Measurements from ENCODE around the gene UBE2G1. TPM values are rescaled to one million over a fixed set of nuclear protein-coding genes. Genes with fewer than 3 reads are reported as not detected.

Gene UBE2G1, protein sequence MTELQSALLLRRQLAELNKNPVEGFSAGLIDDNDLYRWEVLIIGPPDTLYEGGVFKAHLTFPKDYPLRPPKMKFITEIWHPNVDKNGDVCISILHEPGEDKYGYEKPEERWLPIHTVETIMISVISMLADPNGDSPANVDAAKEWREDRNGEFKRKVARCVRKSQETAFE
- total RNA-seq, result 10 to 100 TPM; 57.2 to 64.5 TPM
- 10 to 100 TPM; 42.7 to 56.5 (median 50.4) TPM for polyA plus RNA-seq
- 37.4 to 65.6 (median 61.8) reads per million in 6 experiments for total RNA-seq

DNA sequence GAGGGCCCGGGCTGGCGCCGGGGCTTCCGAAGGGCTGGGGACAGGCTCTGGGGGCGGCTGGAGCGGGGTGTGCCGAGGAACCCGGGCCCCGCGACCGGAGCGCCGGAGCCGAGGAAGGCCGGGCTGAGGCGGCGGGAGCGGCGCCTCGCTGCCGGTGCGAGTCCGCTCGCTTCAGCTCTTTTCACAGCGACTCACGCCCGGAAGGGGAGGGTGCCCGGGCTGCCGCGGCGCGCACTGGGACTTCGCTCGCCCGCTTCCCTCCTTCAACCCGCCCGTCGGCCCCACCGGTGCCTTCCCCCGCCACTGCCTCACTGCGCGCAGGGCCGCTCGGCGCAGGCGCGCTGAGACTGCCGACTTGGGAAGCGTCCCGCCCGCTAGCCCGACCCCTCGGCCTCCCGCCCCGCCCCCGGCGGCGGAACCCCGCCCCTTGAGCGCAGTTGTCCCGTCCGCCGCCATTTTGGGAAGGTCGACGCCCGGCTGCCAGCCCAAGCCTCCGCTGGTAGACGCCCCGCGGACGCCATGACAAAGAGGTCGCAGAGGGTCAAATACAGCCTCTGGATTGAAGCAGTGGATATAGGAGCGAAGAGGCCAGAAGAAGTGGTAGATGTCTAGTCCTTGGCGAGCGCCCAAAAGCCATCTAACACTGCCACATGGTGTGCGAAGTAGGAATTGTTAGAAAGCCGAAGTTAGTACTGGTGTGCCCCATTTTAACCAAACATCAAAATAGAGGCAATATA is at the start of gene UBE2G1:
TSS of gene UBE2G1 (minus strand) at position 349 of the 737 bp plus-strand sequence. CDS start 359 bp downstream, outside the sequence.
- H3K9me3 Mint-ChIP-seq, result no peaks in the 10 kb centered on the region
- DNase-seq (peak; percentile 96 to 100 (median 99)), ATAC-seq (peak; percentile 82 to 85)
- POLR2A ChIA-PET, result interaction anchor here (0.6 to 1.6 kb wide), 10 partner anchors 14 to 826 kb away, joined by 3 to 18 read pairs (median 3); partner anchors contain the start of genes ANKFY1, CYB5D2, MYBBP1A and ZZEF1
- peaks cover 0 to 12% (median 0%) of the 10 kb centered on the region in 3 donors for H3K36me3 Mint-ChIP-seq
- peak within 1 kb of the TSS; percentile 94 to 99 (median 98) for H3K27ac Mint-ChIP-seq
- H3K4me3 Mint-ChIP-seq, result peak within 1 kb of the TSS; percentile 78 to 96 (median 90)
- no peaks in the 10 kb centered on the region for H3K27me3 Mint-ChIP-seq
- H3K4me1 Mint-ChIP-seq, result peaks cover 11 to 37% (median 31%) of the 10 kb centered on the region in 4 donors

DNA sequence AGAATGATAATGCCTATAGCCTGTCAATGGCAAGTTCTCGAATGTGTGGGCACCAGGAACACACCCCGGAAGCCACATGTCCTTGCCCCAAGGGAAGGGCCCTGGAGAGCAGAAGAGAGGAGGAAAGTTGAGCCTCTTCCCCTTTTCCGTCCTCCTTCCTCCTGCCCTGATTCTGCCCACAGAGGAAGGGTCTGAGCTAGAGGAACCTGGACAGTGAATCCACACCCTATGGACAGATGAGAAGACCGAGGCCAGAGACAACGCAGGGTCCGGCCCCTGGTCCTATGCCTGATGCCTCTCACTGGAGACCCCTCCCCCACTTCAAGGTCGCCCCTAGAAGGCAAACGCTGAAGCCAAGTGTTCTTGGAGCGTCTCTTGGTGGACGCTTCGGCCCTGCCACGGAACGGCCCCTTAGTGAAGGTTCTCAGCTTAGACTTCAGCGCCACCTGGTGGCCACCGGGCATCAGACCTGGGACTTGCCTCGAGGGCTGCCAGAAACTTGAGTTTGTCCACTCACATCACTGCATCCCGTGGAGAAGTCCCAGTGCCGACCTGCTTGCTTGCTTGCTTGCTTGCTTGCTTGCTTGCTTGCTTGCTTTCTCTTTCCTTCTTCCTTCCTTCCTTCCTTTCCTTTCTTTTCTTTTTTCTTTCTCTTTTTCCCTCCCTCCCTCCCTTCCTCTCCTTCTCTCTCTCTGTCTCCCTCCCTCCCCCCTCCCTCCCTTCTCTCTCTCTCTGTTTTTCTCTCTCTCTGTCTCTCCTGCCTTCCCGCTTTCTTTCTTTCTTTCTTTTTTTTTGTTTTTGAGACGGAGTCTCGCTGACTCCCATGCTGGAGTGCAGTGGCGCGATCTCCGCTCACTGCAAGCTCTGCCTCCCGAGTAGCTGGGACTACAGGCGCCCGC is 46.7 kb upstream of the UBE2G1 start:
- H3K27ac Mint-ChIP-seq, result peak overlapping the region in 5 of 10 donors; percentile 31 to 65 (median 47)
- H3K4me3 Mint-ChIP-seq, result peak overlapping the region in 9 of 10 donors; percentile 26 to 67 (median 42)
- H3K27me3 Mint-ChIP-seq, result no peaks in the 10 kb centered on the region
- H3K4me1 Mint-ChIP-seq, result peaks cover 3 to 6% (median 5%) of the 10 kb centered on the region in 4 donors
- peak; percentile 97 to 99 for ATAC-seq
- H3K36me3 Mint-ChIP-seq, result no peaks in the 10 kb centered on the region
- DNase-seq, result peak; percentile 72 to 94 (median 86)
- H3K9me3 Mint-ChIP-seq, result no peaks in the 10 kb centered on the region
- POLR2A ChIA-PET, result interaction anchor here (1.0 kb wide), 1 partner anchor 213 kb away, joined by 3 read pairs; no protein-coding TSS in a partner anchor

DNA sequence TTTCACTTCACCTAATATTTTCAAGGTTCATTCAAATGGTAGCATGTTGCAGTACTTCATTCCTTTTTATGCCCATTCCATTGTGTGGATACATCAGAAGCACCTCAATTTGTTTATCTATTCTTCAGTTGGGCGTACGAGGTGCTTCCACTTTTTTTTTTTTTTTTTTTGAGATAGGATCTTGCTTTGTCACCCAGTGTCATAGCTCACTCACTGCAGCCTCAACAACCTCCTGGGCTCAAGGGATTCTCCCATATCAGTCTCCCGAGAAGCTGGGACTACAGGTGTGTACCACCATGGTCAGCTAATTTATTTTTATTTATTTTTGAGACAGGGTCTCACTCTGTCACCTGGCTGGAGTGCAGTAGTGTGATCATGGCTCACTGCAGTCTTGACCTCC is 44.7 kb upstream of the UBE2G1 start:
- H3K4me3 Mint-ChIP-seq, result no peak overlapping the region
- no peak overlapping the region for H3K27ac Mint-ChIP-seq
- H3K27me3 Mint-ChIP-seq, result no peaks in the 10 kb centered on the region
- no peaks in the 10 kb centered on the region for H3K9me3 Mint-ChIP-seq
- H3K4me1 Mint-ChIP-seq, result peaks cover 3 to 6% (median 5%) of the 10 kb centered on the region in 4 donors
- DNase-seq, result no peak
- H3K36me3 Mint-ChIP-seq, result no peaks in the 10 kb centered on the region
- POLR2A ChIA-PET, result interaction anchor here (0.7 to 0.9 kb wide), 3 partner anchors 123 to 1179 kb away, joined by 3 to 7 read pairs (median 4); no protein-coding TSS in a partner anchor
- ATAC-seq, result no peak

DNA sequence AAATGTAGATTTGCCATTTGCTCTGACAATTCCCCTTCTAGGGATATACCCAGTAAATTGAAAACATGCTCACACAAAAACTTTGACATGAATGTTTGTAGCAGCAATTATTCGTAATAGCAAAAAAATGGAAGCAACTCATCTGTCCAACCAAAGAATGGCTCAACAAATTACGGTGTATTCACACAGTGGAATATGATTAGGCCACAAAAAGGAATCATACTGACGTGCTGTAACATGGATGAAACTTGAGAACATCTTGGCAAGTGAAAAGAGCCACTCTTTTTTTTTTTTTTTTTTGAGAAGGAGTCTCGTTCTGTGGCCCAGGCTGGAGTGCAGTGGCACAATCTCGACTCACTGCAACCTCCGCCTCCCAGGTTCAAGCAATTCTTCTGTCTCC is 43.2 kb upstream of the UBE2G1 start:
- POLR2A ChIA-PET, result interaction anchor here (0.7 kb wide), 1 partner anchor 76 kb away, joined by 7 read pairs; no protein-coding TSS in a partner anchor
- H3K27me3 Mint-ChIP-seq, result peaks cover 0 to 3% (median 0%) of the 10 kb centered on the region in 5 donors
- ATAC-seq, result no peak
- DNase-seq, result no peak
- H3K27ac Mint-ChIP-seq, result no peak overlapping the region
- peaks cover 3 to 6% (median 5%) of the 10 kb centered on the region in 4 donors for H3K4me1 Mint-ChIP-seq
- H3K36me3 Mint-ChIP-seq, result no peaks in the 10 kb centered on the region
- H3K9me3 Mint-ChIP-seq, result no peaks in the 10 kb centered on the region
- H3K4me3 Mint-ChIP-seq, result no peak overlapping the region

DNA sequence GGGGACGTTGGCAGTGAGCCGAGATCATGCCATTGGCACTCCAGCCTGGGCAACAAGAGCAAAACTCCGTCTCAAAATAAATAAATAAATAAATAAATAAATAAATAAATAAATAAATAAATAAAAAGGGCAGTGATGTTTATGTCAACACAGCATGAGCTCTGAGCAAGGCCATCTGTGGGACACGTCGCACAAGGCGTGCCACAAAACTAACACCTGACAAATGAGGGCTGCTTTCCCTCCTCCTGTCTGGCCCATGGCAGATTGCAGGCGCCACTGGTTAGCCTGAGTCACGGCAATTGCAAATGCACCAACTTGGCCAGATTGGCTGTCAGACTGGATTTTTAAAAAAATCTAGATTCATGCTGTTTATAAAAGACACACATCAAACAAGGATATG is 41.4 kb upstream of the UBE2G1 start:
- H3K36me3 Mint-ChIP-seq, result no peaks in the 10 kb centered on the region
- POLR2A ChIA-PET, result no interaction called here
- H3K4me1 Mint-ChIP-seq, result peaks cover 0 to 2% (median 1%) of the 10 kb centered on the region in 4 donors
- DNase-seq, result no peak
- no peaks in the 10 kb centered on the region for H3K9me3 Mint-ChIP-seq
- no peak for ATAC-seq
- H3K27ac Mint-ChIP-seq, result peak overlapping the region in 1 of 10 donors; percentile 40
- H3K4me3 Mint-ChIP-seq, result no peak overlapping the region
- H3K27me3 Mint-ChIP-seq, result peaks cover 0 to 3% (median 0%) of the 10 kb centered on the region in 5 donors

DNA sequence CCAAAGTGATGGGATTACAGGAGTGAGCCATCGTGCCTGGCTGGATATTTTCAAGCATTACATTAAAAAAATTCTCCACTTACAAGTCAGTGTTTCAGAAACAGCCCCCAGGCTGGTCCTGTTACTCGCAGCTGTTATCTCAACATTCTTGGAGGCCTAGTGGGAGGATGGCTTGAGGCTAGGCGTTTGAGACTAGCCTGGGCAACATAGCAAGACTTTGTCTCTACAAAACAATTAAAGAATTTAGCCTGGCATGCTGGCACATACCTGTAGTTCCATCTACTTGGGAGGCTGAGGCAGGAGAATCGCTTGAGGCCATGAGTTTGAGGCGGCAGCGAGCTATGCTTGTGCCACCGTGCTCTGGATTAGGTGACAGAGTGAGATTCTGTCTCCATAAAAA is 40.7 kb upstream of the UBE2G1 start:
- POLR2A ChIA-PET, result no interaction called here
- H3K9me3 Mint-ChIP-seq, result no peaks in the 10 kb centered on the region
- H3K4me3 Mint-ChIP-seq, result no peak overlapping the region
- no peak overlapping the region for H3K27ac Mint-ChIP-seq
- H3K36me3 Mint-ChIP-seq, result no peaks in the 10 kb centered on the region
- no peaks in the 10 kb centered on the region for H3K4me1 Mint-ChIP-seq
- peaks cover 0 to 3% (median 0%) of the 10 kb centered on the region in 5 donors for H3K27me3 Mint-ChIP-seq
- DNase-seq (no peak), ATAC-seq (no peak)

DNA sequence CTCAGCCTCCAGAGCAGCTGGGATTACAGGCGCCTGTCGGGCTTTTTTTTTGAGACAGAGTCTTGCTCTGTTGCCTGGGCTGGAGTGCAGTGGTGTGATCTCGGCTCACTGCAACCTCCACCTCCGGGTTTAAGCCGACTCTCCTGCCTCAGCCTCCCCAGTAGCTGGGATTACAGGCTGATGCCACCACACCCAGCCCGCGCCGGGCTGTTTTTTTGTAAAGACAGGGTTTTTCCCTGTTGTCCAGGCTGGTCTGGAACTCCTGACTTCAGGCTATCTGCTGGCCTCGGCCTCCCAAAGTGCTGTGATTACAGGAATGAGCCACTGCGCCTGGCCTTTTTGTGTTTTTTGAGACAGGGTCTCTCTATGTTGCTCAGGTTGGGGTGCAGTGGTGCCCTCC is 39.9 kb upstream of the UBE2G1 start:
- ATAC-seq, result no peak
- DNase-seq, result no peak
- Mint-ChIP-seq H3K27me3 (peaks cover 0 to 3% (median 0%) of the 10 kb centered on the region in 5 donors), H3K4me3 (no peak overlapping the region), H3K9me3 (no peaks in the 10 kb centered on the region), H3K4me1 (no peaks in the 10 kb centered on the region), H3K27ac (no peak overlapping the region), H3K36me3 (no peaks in the 10 kb centered on the region)
- POLR2A ChIA-PET, result no interaction called here

DNA sequence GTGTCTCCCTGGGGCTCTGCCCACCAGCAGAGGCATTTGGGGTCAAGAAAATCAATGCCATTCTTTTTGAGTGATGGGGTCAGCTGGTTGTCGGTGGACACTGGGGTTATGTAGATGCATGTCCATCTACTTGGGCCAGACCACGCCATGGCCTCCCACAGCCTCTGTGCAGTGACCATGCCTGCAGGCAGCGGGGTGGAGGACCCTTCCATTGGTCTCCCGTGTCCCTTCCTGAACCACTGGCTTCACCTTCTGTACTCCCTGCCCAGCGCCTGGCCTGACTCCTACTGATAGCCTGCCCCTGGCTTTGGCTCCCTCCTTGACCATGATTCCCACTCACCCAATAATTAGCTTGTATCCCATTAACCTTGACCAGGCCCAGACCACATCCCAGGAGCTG is 39.2 kb upstream of the UBE2G1 start:
- no peak for DNase-seq
- Mint-ChIP-seq H3K27me3 (peaks cover 0 to 3% (median 0%) of the 10 kb centered on the region in 5 donors), H3K27ac (no peak overlapping the region)

DNA sequence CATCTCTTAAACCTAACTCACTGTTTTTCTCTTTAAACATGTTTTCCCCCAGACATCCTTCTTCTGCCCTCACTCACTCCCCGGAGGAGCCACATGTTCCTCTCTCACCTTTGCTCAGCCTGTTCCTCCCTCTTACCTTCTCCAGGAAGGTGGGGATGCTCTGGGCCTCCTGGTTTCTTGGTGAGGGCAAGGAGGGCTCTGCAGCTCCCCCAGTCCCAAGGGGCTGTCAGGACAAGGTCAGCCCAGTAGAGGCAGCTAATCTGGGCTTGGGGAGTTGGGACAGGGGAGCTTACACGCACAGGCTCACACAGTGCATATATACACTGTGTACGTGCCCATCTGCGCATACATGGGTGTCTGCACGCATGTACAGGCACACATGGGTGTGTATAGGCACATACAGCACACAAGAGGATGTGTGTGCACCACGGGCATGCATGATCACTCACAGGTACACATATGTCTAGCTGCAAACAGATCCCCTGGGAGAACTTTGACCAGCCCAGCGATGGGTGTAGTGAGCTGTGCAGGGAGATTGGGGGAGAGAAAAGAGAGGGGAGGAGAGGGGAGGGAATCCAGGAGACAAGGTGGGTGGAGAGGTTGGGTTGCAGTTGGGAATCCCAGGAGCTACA is 38.7 kb upstream of the UBE2G1 start:
- Mint-ChIP-seq H3K4me3 (no peak overlapping the region), H3K9me3 (no peaks in the 10 kb centered on the region), H3K27me3 (peaks cover 0 to 3% (median 0%) of the 10 kb centered on the region in 5 donors), H3K27ac (peak overlapping the region in 1 of 10 donors; percentile 63), H3K4me1 (no peaks in the 10 kb centered on the region), H3K36me3 (no peaks in the 10 kb centered on the region)
- POLR2A ChIA-PET, result no interaction called here
- ATAC-seq, result no peak
- no peak for DNase-seq

More for the DNA sequence above, 39.2 kb upstream of the UBE2G1 start:
- POLR2A ChIA-PET, result no interaction called here
- Mint-ChIP-seq H3K36me3 (no peaks in the 10 kb centered on the region), H3K9me3 (no peaks in the 10 kb centered on the region), H3K4me1 (no peaks in the 10 kb centered on the region), H3K4me3 (no peak overlapping the region)
- ATAC-seq, result no peak

DNA sequence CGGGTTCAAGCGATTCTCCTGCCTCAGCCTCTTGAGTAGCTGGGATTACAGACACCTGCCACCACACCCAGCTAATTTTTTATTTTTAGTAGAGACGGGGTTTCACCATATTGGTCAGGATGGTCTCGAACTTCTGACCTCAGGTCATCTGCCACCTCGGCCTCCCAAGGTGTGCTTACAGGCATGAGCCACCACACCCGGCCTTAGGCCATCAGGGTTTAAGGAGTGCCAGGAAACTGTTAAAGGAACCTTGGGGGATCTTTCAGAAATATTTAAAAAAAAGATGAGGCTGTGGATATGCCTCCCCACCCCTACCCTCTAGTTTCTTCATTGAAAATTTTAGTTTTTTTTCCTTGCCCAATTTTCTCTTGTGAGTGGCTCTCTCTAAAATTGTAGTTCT is 31.4 kb upstream of the UBE2G1 start:
- Mint-ChIP-seq H3K27ac (no peak overlapping the region), H3K36me3 (no peaks in the 10 kb centered on the region), H3K9me3 (no peaks in the 10 kb centered on the region), H3K4me3 (no peak overlapping the region), H3K4me1 (peaks cover 0 to 13% (median 3%) of the 10 kb centered on the region in 4 donors), H3K27me3 (peaks cover 0 to 2% (median 0%) of the 10 kb centered on the region in 5 donors)
- DNase-seq (no peak), ATAC-seq (no peak)
- POLR2A ChIA-PET, result no interaction called here

DNA sequence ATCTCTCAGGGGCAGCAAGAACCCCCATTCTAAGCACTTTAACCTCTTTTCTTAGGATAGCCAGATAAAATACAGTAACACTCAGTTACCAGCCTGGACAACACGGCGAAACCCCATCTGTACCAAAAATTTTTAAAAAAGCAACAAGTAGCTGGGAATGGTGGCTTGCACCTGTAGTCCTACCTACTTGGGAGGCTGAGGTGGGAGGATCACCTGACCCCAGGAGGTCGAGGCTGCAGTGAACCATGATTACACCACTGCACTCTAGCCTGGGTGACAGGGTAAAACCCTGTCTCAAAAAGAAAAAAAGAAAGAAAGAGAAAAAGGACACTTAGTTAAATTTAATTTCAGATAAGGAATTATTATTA is 28.6 kb upstream of the UBE2G1 start:
- ATAC-seq (no peak), DNase-seq (no peak)
- Mint-ChIP-seq H3K9me3 (no peaks in the 10 kb centered on the region), H3K36me3 (no peaks in the 10 kb centered on the region), H3K27me3 (peaks cover 0 to 2% (median 0%) of the 10 kb centered on the region in 5 donors), H3K27ac (peak overlapping the region in 3 of 10 donors; percentile 5 to 53 (median 9)), H3K4me1 (peaks cover 0 to 13% (median 3%) of the 10 kb centered on the region in 4 donors), H3K4me3 (no peak overlapping the region)
- POLR2A ChIA-PET, result no interaction called here

All from naive thymus-derived CD8-positive, alpha-beta T cell (primary cell).